OCI-LY3 (cell line): ENCODE data around the gene RNU2-63P.
"Not testable (repeated sequence)": the region's sequence is repeated elsewhere in the genome, so short reads cannot be mapped to it uniquely, and the experiment has no call there.

Experiments
- H2AFZ ChIP-seq: fragments of 200-600, 300-600 bp; shearing (Covaris generic); 2 replicates; pipeline ENCODE4 v1.6.0; 2014; ENCODE audit warnings: antibody characterized with exemption, low read depth, low read length
- H3K27ac ChIP-seq: fragments of 200-600, 300-600 bp; sonication (generic); 2 replicates; pipeline ENCODE4 v1.5.1; 2014; ENCODE audit warnings: mild to moderate bottlenecking, low read length, moderate library complexity, mixed read lengths
- H3K27me3 ChIP-seq: fragments of 200-600, 300-600 bp; sonication (generic); 2 replicates; pipeline ENCODE4 v1.6.1; 2014; ENCODE audit warnings: low read depth, low read length, mixed read lengths
- H3K36me3 ChIP-seq: fragments of 200-600, 300-600 bp; sonication (generic); replicated peaks from 2 replicates; pipeline ENCODE3; 2014; ENCODE audit warnings: low read depth, low read length, mixed read lengths
- H3K4me1 ChIP-seq: fragments of 300-600, 200-600 bp; sonication (generic); 2 replicates; pipeline ENCODE4 v1.6.1; 2014; ENCODE audit warnings: low read length, mixed read lengths
- H3K4me2 ChIP-seq: fragments of 200-600, 300-600 bp; sonication (generic); 2 replicates; pipeline ENCODE4 v1.6.1; 2014; ENCODE audit warnings: low read length, mixed read lengths
- H3K4me3 ChIP-seq: fragments of 300-600, 200-600 bp; sonication (generic); 2 replicates; pipeline ENCODE4 v1.5.1; 2014; ENCODE audit warnings: antibody characterized with exemption, mild to moderate bottlenecking, low read length, moderate library complexity
- H3K79me2 ChIP-seq: fragments of 300-600, 200-600 bp; shearing (Covaris generic); 2 replicates; pipeline ENCODE4 v1.6.1; 2014; ENCODE audit warnings: mild to moderate bottlenecking, low read length, mixed read lengths
- H3K9ac ChIP-seq: fragments of 300-600, 200-600 bp; shearing (Covaris generic); 2 replicates; pipeline ENCODE4 v1.6.0; 2014; ENCODE audit warnings: mild to moderate bottlenecking, low read length, moderate library complexity
- H3K9me3 ChIP-seq: fragments of 200-600, 300-600 bp; shearing (Covaris generic); 2 replicates; pipeline ENCODE4 v1.6.1; 2014; ENCODE audit warnings: low read length, mixed read lengths; ENCODE audit not compliant: insufficient read depth
- H4K20me1 ChIP-seq: fragments of 200-600, 300-600 bp; sonication (generic); 2 replicates; pipeline ENCODE4 v1.6.1; 2016; ENCODE audit warnings: low read length, mixed read lengths; ENCODE audit not compliant: insufficient read depth
- EZH2phosphoT487 ChIP-seq: fragments of 200-600 bp; shearing (Covaris generic); IDR thresholded peaks from 2 replicates; pipeline ENCODE4 v1.6.1; 2018; ENCODE audit warnings: antibody characterized with exemption, mixed run types, low read depth
- TF ChIP-seq, protein P1 (sequence below): fragments of 200-600, 300-600 bp; sonication (generic); IDR thresholded peaks from 2 replicates; pipeline ENCODE4 v1.5.1; 2014; ENCODE audit warnings: antibody characterized with exemption, low read length, low read depth

Gene RNU2-63P

DNA sequence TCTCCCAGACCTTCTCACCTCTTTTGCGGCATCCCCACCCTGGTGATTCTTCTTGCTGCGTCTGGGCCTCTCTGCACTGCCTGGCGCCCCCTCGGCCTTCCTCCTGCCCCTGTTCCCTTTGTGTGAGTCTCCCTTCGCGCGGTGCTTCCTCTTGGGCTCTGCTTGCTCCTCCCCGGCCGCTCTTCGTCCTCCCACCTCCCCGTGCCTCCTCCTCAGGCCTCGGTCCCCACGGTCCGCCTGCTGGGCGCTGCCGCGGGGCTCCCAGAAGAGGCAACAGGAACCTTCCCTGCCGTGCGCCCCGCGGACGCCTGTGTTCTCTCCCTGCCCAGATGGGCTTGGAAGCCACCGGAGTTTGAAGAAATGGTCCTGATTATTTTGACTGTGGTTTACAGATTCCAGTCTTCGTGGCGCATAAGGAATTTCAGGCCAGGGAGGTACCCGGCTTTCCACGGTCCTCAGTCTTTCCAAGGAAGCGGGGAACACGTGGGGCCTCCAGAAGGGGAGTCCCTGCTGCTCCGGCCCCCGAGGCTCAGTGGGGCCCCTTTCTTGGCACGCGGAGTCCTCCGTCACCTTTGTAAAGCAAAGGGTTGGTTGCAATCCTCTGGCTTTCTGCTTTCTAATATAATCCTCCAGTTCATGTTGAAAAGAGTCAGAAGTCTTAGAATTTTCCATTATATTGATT lies 13.1 kb downstream of the RNU2-63P start:
- TF ChIP-seq, protein P1, sequence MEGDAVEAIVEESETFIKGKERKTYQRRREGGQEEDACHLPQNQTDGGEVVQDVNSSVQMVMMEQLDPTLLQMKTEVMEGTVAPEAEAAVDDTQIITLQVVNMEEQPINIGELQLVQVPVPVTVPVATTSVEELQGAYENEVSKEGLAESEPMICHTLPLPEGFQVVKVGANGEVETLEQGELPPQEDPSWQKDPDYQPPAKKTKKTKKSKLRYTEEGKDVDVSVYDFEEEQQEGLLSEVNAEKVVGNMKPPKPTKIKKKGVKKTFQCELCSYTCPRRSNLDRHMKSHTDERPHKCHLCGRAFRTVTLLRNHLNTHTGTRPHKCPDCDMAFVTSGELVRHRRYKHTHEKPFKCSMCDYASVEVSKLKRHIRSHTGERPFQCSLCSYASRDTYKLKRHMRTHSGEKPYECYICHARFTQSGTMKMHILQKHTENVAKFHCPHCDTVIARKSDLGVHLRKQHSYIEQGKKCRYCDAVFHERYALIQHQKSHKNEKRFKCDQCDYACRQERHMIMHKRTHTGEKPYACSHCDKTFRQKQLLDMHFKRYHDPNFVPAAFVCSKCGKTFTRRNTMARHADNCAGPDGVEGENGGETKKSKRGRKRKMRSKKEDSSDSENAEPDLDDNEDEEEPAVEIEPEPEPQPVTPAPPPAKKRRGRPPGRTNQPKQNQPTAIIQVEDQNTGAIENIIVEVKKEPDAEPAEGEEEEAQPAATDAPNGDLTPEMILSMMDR, result no peak
- TF ChIP-seq EZH2phosphoT487, result no peak
- Histone ChIP-seq H3K27me3 (no peaks in the 10 kb centered on the region), H3K4me1 (peaks cover 5% of the 10 kb centered on the region), H3K9me3 (no peaks in the 10 kb centered on the region), H4K20me1 (no peaks in the 10 kb centered on the region), H3K79me2 (no peaks in the 10 kb centered on the region), H3K36me3 (no peaks in the 10 kb centered on the region), H3K4me2 (no peak overlapping the region), H3K4me3 (no peak overlapping the region), H2AFZ (no peak overlapping the region), H3K27ac (no peak overlapping the region), H3K9ac (no peak overlapping the region)

DNA sequence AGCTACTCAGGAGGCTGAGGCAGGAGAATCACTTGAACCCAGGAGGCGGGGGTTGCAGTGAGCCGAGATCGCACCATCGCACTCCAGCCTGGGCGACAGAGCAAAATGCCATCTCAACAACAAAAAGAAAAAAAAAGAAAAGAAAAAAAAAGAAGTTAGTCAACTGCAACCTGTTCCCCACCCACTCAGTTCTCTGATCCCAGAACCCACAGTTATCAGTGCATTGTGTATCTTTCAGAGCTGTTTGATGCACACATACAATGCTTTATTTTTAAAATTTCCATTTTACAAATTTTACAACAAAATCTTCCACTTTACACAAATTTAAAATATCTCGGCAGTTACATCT lies 14.0 kb downstream of the RNU2-63P start:
- Histone ChIP-seq H4K20me1 (no peaks in the 10 kb centered on the region), H3K79me2 (no peaks in the 10 kb centered on the region), H3K36me3 (no peaks in the 10 kb centered on the region), H3K9me3 (no peaks in the 10 kb centered on the region), H2AFZ (no peak overlapping the region), H3K9ac (no peak overlapping the region), H3K4me3 (no peak overlapping the region), H3K27me3 (no peaks in the 10 kb centered on the region), H3K4me2 (no peak overlapping the region), H3K27ac (no peak overlapping the region), H3K4me1 (peaks cover 5% of the 10 kb centered on the region)
- TF ChIP-seq, protein P1, result no peak
- no peak for TF ChIP-seq EZH2phosphoT487

GRCh38 chr2:88000474-88000873 lies 15.9 kb downstream of the RNU2-63P start:
- not testable (repeated sequence) for H3K27ac ChIP-seq, H3K4me3 ChIP-seq, H3K4me2 ChIP-seq, H3K27me3 ChIP-seq, H2AFZ ChIP-seq, H3K36me3 ChIP-seq, H4K20me1 ChIP-seq, H3K9me3 ChIP-seq, H3K79me2 ChIP-seq, H3K9ac ChIP-seq, H3K4me1 ChIP-seq

- H4K20me1 ChIP-seq, result no peaks in the 10 kb centered on the region
- no peak overlapping the region for H3K4me3 ChIP-seq
- no peaks in the 10 kb centered on the region for H3K79me2 ChIP-seq
- no peaks in the 10 kb centered on the region for H3K36me3 ChIP-seq
- no peak for TF ChIP-seq EZH2phosphoT487
- TF ChIP-seq, protein P1, result no peak
- no peak overlapping the region for H3K4me2 ChIP-seq
- H3K9ac ChIP-seq, result no peak overlapping the region
- peaks cover 4% of the 10 kb centered on the region for H3K4me1 ChIP-seq
- no peaks in the 10 kb centered on the region for H3K27me3 ChIP-seq
- H2AFZ ChIP-seq, result no peak overlapping the region
- H3K27ac ChIP-seq, result no peak overlapping the region
- no peaks in the 10 kb centered on the region for H3K9me3 ChIP-seq
Observed at GRCh38 chr2:87996570-87996969, 19.8 kb downstream of the RNU2-63P start.

DNA sequence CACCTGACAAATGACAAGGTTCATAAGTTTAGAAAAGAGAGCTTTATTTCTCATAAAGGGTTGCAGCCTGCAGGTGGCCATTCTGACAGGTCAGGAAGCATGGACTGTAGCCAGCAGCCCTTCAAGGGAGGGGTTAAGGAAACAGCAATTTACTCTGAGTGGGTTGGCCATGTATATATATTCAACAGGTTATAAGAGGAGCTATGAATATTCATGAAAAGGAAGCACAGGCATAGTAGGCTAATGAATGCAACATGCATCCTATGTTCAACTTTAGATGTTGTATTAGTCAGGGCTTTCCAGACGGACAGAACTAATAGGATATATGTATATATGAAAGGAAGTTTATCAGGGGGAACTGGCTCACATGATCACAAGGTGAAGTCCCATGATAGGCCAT lies 20.6 kb downstream of the RNU2-63P start:
- no peak for TF ChIP-seq EZH2phosphoT487
- TF ChIP-seq, protein P1, result no peak
- Histone ChIP-seq H3K4me3 (no peak overlapping the region), H3K27ac (no peak overlapping the region), H3K9ac (no peak overlapping the region), H3K36me3 (no peaks in the 10 kb centered on the region), H3K4me1 (no peaks in the 10 kb centered on the region), H3K79me2 (no peaks in the 10 kb centered on the region), H4K20me1 (no peaks in the 10 kb centered on the region), H2AFZ (no peak overlapping the region), H3K4me2 (no peak overlapping the region), H3K27me3 (no peaks in the 10 kb centered on the region), H3K9me3 (no peaks in the 10 kb centered on the region)

DNA sequence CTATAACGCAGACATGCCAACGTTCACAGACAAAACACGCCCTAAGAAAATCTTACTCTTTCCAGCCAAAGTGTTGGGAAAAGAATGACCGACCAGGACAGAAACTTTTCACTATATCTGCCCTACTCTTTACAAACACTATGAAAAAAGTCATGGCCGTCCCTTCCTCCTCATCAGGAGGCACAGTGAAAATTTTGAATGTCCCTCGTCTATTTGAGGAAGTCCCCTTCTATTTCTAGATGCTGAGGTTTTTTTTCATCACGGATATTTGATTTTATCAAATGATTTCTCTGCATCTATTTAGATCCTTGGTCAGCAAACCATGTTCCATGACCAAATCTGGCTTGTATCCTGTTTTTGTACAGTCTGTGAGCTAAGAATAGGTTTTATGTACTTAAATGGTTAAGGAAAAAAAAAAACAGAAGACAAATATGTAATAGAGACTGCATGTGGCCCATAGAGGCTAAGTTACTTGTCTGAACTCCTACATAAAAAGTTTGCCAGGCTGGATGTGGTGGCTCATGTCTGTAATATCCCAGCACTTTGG lies 22.0 kb downstream of the RNU2-63P start:
- not testable (repeated sequence) for H3K79me2 ChIP-seq, H4K20me1 ChIP-seq, H3K4me3 ChIP-seq, H2AFZ ChIP-seq, H3K4me2 ChIP-seq, H3K4me1 ChIP-seq, H3K9ac ChIP-seq, H3K27ac ChIP-seq, H3K9me3 ChIP-seq, H3K27me3 ChIP-seq, H3K36me3 ChIP-seq
